H1 (cell line): ENCODE measurements around the gene MSI2. TPM values are rescaled to one million over a fixed set of nuclear protein-coding genes. Genes with fewer than 3 reads are reported as not detected.
"Not testable (repeated sequence)": the region's sequence is repeated elsewhere in the genome, so short reads cannot be mapped to it uniquely, and the experiment has no call there.

Source experiments
- CTCF ChIA-PET: fragments of 300-600 bp; sonication (Branson Sonifier 250); formaldehyde crosslinking; loops from one replicate; lab custom pipeline; 2021; ENCODE audit not compliant: partially characterized antibody; lab: Charles Lee
- POLR2A ChIA-PET: fragments of 300-600 bp; sonication (Branson Sonifier 250); formaldehyde crosslinking; loops from one replicate; lab custom pipeline; 2021; ENCODE audit warnings: inconsistent platforms; ENCODE audit not compliant: partially characterized antibody; lab: Charles Lee
- DNase-seq, 2 experiments: peaks; one replicate each; pipeline versions ENCODE4 v3.0.0 to v3.0.0-alpha.2; 2010 to 2022; ENCODE audit warnings: low spot score in 2 of 2, low read depth in 1 of 2, mixed read lengths in 1 of 2
- FAIRE-seq: peaks from 2 replicates; lab custom pipeline; 2011; peaks lifted over from hg19 to GRCh38; lab: Jason Lieb, UNC
- H2AFZ ChIP-seq: 2 replicates; pipeline ENCODE4 v1.8.1; 2012; ENCODE audit warnings: low read length, inconsistent platforms
- H2AK5ac ChIP-seq: 2 replicates; pipeline ENCODE4 v1.6.1; 2013; ENCODE audit warnings: low read depth, low read length
- H2BK120ac ChIP-seq: replicated peaks from 2 replicates; pipeline ENCODE3; 2013; ENCODE audit warnings: low read depth, low read length, inconsistent platforms
- H2BK12ac ChIP-seq: 2 replicates; pipeline ENCODE4 v1.6.1; 2013; ENCODE audit warnings: low read depth, low read length
- H2BK15ac ChIP-seq: 2 replicates; pipeline ENCODE4 v1.6.1; 2013; ENCODE audit warnings: low read length
- H2BK20ac ChIP-seq: 2 replicates; pipeline ENCODE4 v1.6.1; 2013; ENCODE audit warnings: low read length
- H2BK5ac ChIP-seq: 2 replicates; pipeline ENCODE4 v1.6.1; 2013; ENCODE audit warnings: low read depth, low read length
- H3K14ac ChIP-seq: 2 replicates; pipeline ENCODE4 v1.6.1; 2013; ENCODE audit warnings: inconsistent platforms; ENCODE audit not compliant: insufficient read length
- H3K18ac ChIP-seq: 2 replicates; pipeline ENCODE4 v1.6.1; 2013; ENCODE audit warnings: low read length; ENCODE audit errors: extremely low read depth
- H3K23ac ChIP-seq: 2 replicates; pipeline ENCODE4 v1.6.1; 2013; ENCODE audit warnings: inconsistent platforms; ENCODE audit not compliant: insufficient read length
- H3K23me2 ChIP-seq: 2 replicates; pipeline ENCODE4 v1.6.1; 2013; ENCODE audit warnings: low read depth, low read length
- H3K27ac ChIP-seq: 2 replicates; pipeline ENCODE4 v1.6.1; 2011; ENCODE audit warnings: low read depth, low read length, inconsistent platforms
- H3K27me3 ChIP-seq, 4 experiments: replicated peaks in 1 of 4; 1 replicate in 1 of 4; 2 replicates in 3 of 4; pipeline versions ENCODE4 v1.6.1 to v1.8.1; 2011 to 2013; ENCODE audit warnings: low read length in 3 of 4, mild to moderate bottlenecking in 3 of 4, inconsistent platforms in 2 of 4, mixed read lengths in 2 of 4, moderate library complexity in 1 of 4; ENCODE audit not compliant: control insufficient read depth in 3 of 4, insufficient read depth in 3 of 4; ENCODE audit errors: extremely low read depth in 1 of 4
- H3K36me3 ChIP-seq, 4 experiments: 2 replicates each; pipeline versions ENCODE4 v1.6.1 to v1.8.1; 2011 to 2013; ENCODE audit warnings: mild to moderate bottlenecking in 4 of 4, low read length in 3 of 4, moderate library complexity in 2 of 4, control low read depth in 1 of 4, inconsistent platforms in 1 of 4; ENCODE audit not compliant: insufficient read depth in 4 of 4, control insufficient read depth in 2 of 4
- H3K4ac ChIP-seq: replicated peaks from 2 replicates; pipeline ENCODE3; 2013; ENCODE audit warnings: low read length, low read depth, mixed read lengths, inconsistent platforms; ENCODE audit not compliant: insufficient read length
- H3K4me1 ChIP-seq, 4 experiments: replicated peaks in 1 of 4; 1 replicate in 1 of 4; 2 replicates in 3 of 4; pipeline versions ENCODE4 v1.6.1 to v1.8.1; 2011 to 2013; ENCODE audit warnings: low read length in 3 of 4, inconsistent platforms in 2 of 4, mixed read lengths in 1 of 4; ENCODE audit not compliant: insufficient read depth in 4 of 4, control insufficient read depth in 3 of 4
- H3K4me2 ChIP-seq, 2 experiments: 2 replicates each; pipeline versions ENCODE4 v1.6.1 to v1.8.1; 2011 to 2013; ENCODE audit warnings: low read depth in 2 of 2, low read length in 2 of 2, control low read depth in 1 of 2, inconsistent platforms in 1 of 2, mild to moderate bottlenecking in 1 of 2; ENCODE audit not compliant: insufficient read depth in 1 of 2
- H3K4me3 ChIP-seq, 4 experiments: fragments of 200-600, 300-600 bp in 1 of 4; sonication (generic), shearing (Covaris generic), sonication (Bioruptor Twin) in 1 of 4; 2 replicates each; pipeline versions ENCODE4 v1.5.1 to v1.8.1; 2011 to 2016; ENCODE audit warnings: low read length in 4 of 4, low read depth in 3 of 4, control low read depth in 2 of 4, inconsistent platforms in 2 of 4, mild to moderate bottlenecking in 2 of 4, mixed read lengths in 1 of 4, moderate library complexity in 1 of 4; ENCODE audit not compliant: insufficient read depth in 2 of 4; ENCODE audit errors: extremely low read depth in 1 of 4
- H3K56ac ChIP-seq: replicated peaks from 2 replicates; pipeline ENCODE3; 2013; ENCODE audit warnings: low read depth, mild to moderate bottlenecking, mixed read lengths, low read length, inconsistent platforms; ENCODE audit not compliant: insufficient read length
- H3K79me1 ChIP-seq: 2 replicates; pipeline ENCODE4 v1.6.1; 2013; ENCODE audit warnings: low read depth, low read length, control low read depth
- H3K79me2 ChIP-seq, 2 experiments: 2 replicates each; pipeline versions ENCODE4 v1.6.1 to v1.8.1; 2012 to 2013; ENCODE audit warnings: low read length in 2 of 2, mild to moderate bottlenecking in 2 of 2, inconsistent platforms in 1 of 2; ENCODE audit not compliant: insufficient read depth in 2 of 2, control insufficient read depth in 1 of 2
- H3K9ac ChIP-seq, 4 experiments: replicated peaks in 1 of 4; 1 replicate in 1 of 4; 2 replicates in 3 of 4; pipeline versions ENCODE4 v1.6.1 to v1.8.1; 2011 to 2013; ENCODE audit warnings: low read depth in 3 of 4, low read length in 3 of 4, control low read depth in 2 of 4, mild to moderate bottlenecking in 2 of 4, moderate library complexity in 2 of 4, inconsistent platforms in 1 of 4; ENCODE audit errors: extremely low read depth in 1 of 4
- H3K9me3 ChIP-seq, 2 experiments: 2 replicates each; pipeline versions ENCODE4 v1.6.1 to v1.8.1; 2012 to 2013; ENCODE audit warnings: mild to moderate bottlenecking in 2 of 2, moderate library complexity in 2 of 2, control low read depth in 1 of 2, inconsistent platforms in 1 of 2, low read depth in 1 of 2, low read length in 1 of 2, mixed read lengths in 1 of 2; ENCODE audit not compliant: insufficient read depth in 2 of 2
- H4K20me1 ChIP-seq, 2 experiments: replicated peaks in 1 of 2; 2 replicates each; pipeline versions ENCODE3 to v1.8.1; 2011 to 2013; ENCODE audit warnings: inconsistent platforms in 2 of 2, low read length in 2 of 2, mild to moderate bottlenecking in 1 of 2; ENCODE audit not compliant: insufficient read depth in 2 of 2, control insufficient read depth in 1 of 2
- H4K5ac ChIP-seq: 2 replicates; pipeline ENCODE4 v1.6.1; 2013; ENCODE audit warnings: low read length, low read depth, mixed read lengths, inconsistent platforms; ENCODE audit not compliant: insufficient read length
- H4K8ac ChIP-seq: 2 replicates; pipeline ENCODE4 v1.8.0; 2013; ENCODE audit warnings: mild to moderate bottlenecking, moderate library complexity, low read length, inconsistent platforms; ENCODE audit not compliant: insufficient read depth; ENCODE audit errors: extremely low read depth
- H4K91ac ChIP-seq: replicated peaks from 2 replicates; pipeline ENCODE3; 2013; ENCODE audit warnings: low read length, mixed read lengths, inconsistent platforms; ENCODE audit not compliant: insufficient read length
- WGBS, 2 experiments: shearing (Covaris generic) in 1 of 2; methylation state at CpG; one replicate each; pipeline versions ENCODE4 v1.1.6 to v1.1.7; 2013 to 2015; ENCODE audit warnings: low lambda C conversion rate in 2 of 2, mixed read lengths in 2 of 2, inconsistent platforms in 1 of 2, low coverage in 1 of 2, missing lambda C conversion rate in 1 of 2; ENCODE audit not compliant: insufficient replicate concordance in 2 of 2, insufficient coverage in 1 of 2, insufficient read length in 1 of 2; ENCODE audit errors: extremely low coverage in 1 of 2, missing lambda C conversion rate in 1 of 2; 5-methylcytosine and 5-hydroxymethylcytosine counted together
- polyA plus RNA-seq, 7 experiments: library from polyadenylated mRNA; depleted of rRNA in 3 of 7; stranded (reverse) in 5 of 7; unstranded in 2 of 7; fragments of >200 nt in 5 of 7; fragments of 200-250 nt in 2 of 7; gene quantifications; 1 replicate in 5 of 7; 2 replicates in 1 of 7; 4 replicates in 1 of 7; pipeline versions ENCODE4 v1.2.1 to v1.2.3, GENCODE V29; 2011 to 2013; ENCODE audit warnings: missing spikeins in 2 of 7, mixed read lengths in 2 of 7
- total RNA-seq: library from RNA; stranded (reverse); fragmentation: NEBNext Ultra II Directional; extraction: Animal tissue kit (Norgen Biotek cat#: 25700); gene quantifications from 2 replicates; pipeline ENCODE4 v1.2.1, GENCODE V29; 2021

Gene MSI2
- total and polyA plus RNA-seq, 2 of the 8 experiments (the other 6 are each of a cell fraction or from before 2014, with no cell fraction given), result 36.7 to 80.6 TPM

DNA sequence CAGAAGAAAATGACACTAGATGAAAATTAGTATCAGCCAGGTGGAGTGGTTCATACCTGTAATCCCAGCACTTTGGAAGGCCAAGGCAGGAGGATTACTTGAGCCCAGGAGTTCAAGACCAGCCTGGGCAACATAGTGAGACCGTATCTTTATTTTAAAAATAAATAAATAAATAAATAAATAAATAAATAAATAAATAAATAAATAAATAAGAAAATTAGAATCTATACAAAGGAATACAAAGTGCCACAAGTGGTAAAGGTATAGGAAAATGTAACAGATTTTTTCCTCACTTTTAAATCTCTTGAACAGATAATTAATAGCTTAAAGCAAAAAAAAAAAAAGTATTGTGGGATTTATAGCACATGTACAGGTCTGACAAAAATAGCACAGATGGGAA lies 33.9 kb upstream of the MSI2 start:
- H4K8ac ChIP-seq, H3K36me3 ChIP-seq, H2AFZ ChIP-seq, H3K27ac ChIP-seq, H3K23me2 ChIP-seq, H2BK5ac ChIP-seq, H3K9ac ChIP-seq, H3K4me2 ChIP-seq, POLR2A ChIA-PET, H2BK15ac ChIP-seq, H3K4me1 ChIP-seq, H2BK12ac ChIP-seq, H2BK20ac ChIP-seq, H3K79me2 ChIP-seq, H2BK120ac ChIP-seq, H3K18ac ChIP-seq, H3K4me3 ChIP-seq, H4K5ac ChIP-seq, H3K14ac ChIP-seq, H2AK5ac ChIP-seq, H3K4ac ChIP-seq, H3K23ac ChIP-seq, H3K27me3 ChIP-seq, DNase-seq, H4K91ac ChIP-seq, FAIRE-seq, H3K56ac ChIP-seq, H3K79me1 ChIP-seq, H4K20me1 ChIP-seq: not testable (repeated sequence)
- 100% methylated on average over 1 of the region's 1 CpG; no CpG with 5 or more reads in 1 of the 2 experiments for WGBS, 2 experiments
- peaks cover 0 to 11% of the 10 kb centered on the region in 2 experiments; a peak in 2 of 4 replicates for H3K9me3 ChIP-seq
- CTCF ChIA-PET, result interaction anchor here (1.1 kb wide), 1 partner anchor 21 kb away, joined by 3 read pairs; no protein-coding TSS in a partner anchor
